ENCODE measurements around the gene ASB16.

The ASB16 gene, protein sequence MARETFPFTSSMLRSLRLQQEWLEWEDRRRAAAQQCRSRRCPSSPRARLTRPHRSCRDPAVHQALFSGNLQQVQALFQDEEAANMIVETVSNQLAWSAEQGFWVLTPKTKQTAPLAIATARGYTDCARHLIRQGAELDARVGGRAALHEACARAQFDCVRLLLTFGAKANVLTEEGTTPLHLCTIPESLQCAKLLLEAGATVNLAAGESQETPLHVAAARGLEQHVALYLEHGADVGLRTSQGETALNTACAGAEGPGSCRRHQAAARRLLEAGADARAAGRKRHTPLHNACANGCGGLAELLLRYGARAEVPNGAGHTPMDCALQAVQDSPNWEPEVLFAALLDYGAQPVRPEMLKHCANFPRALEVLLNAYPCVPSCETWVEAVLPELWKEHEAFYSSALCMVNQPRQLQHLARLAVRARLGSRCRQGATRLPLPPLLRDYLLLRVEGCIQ

GRCh38 chr17:44170499-44171201, at the start of gene ASB16:
TSS of gene ASB16 (plus strand) at chr17:44170704. CDS start at chr17:44170790, 86 bp downstream.
- no peak within 1 kb of the TSS for H3K27ac ChIP-seq
- TF ChIP-seq, protein P1, sequence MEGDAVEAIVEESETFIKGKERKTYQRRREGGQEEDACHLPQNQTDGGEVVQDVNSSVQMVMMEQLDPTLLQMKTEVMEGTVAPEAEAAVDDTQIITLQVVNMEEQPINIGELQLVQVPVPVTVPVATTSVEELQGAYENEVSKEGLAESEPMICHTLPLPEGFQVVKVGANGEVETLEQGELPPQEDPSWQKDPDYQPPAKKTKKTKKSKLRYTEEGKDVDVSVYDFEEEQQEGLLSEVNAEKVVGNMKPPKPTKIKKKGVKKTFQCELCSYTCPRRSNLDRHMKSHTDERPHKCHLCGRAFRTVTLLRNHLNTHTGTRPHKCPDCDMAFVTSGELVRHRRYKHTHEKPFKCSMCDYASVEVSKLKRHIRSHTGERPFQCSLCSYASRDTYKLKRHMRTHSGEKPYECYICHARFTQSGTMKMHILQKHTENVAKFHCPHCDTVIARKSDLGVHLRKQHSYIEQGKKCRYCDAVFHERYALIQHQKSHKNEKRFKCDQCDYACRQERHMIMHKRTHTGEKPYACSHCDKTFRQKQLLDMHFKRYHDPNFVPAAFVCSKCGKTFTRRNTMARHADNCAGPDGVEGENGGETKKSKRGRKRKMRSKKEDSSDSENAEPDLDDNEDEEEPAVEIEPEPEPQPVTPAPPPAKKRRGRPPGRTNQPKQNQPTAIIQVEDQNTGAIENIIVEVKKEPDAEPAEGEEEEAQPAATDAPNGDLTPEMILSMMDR (IDR thresholded peaks at IDR 0.05), result no peak

GRCh38 chr17:44120851-44121605, 49.5 kb upstream of the ASB16 start:
- H3K36me3 ChIP-seq, result peaks cover 31% of the 10 kb centered on the region
- no peaks in the 10 kb centered on the region for H3K9me3 ChIP-seq
- no peak overlapping the region for H3K27ac ChIP-seq
- no peak overlapping the region for H3K4me3 ChIP-seq (ENCODE audit: low read depth in 1 of 2, low read length in 1 of 2)
- H3K4me1 ChIP-seq (ENCODE audit: control insufficient read depth in 1 of 2, insufficient read depth in 1 of 2, low read depth in 1 of 2, low read length in 1 of 2), result peaks cover 22 to 27% of the 10 kb centered on the region in 2 experiments
- TF ChIP-seq, protein P1 (IDR thresholded peaks at IDR 0.05), result no peak
- H3K27me3 ChIP-seq, result no peaks in the 10 kb centered on the region

More at GRCh38 chr17:44170499-44171201, at the start of gene ASB16:
- Histone ChIP-seq H3K4me1 (ENCODE audit: control insufficient read depth in 1 of 2, insufficient read depth in 1 of 2, low read depth in 1 of 2, low read length in 1 of 2) (no peaks in the 10 kb centered on the region), H3K9me3 (no peaks in the 10 kb centered on the region), H3K4me3 (ENCODE audit: low read depth in 1 of 2, low read length in 1 of 2) (no peak within 1 kb of the TSS), H3K27me3 (peaks cover 13% of the 10 kb centered on the region), H3K36me3 (peaks cover 10% of the 10 kb centered on the region)

- TF ChIP-seq, protein P1 (IDR thresholded peaks at IDR 0.05), result no peak
- no peaks in the 10 kb centered on the region for H3K9me3 ChIP-seq
Measured at GRCh38 chr17:44121997-44122815, 48.3 kb upstream of the ASB16 start.

DNA sequence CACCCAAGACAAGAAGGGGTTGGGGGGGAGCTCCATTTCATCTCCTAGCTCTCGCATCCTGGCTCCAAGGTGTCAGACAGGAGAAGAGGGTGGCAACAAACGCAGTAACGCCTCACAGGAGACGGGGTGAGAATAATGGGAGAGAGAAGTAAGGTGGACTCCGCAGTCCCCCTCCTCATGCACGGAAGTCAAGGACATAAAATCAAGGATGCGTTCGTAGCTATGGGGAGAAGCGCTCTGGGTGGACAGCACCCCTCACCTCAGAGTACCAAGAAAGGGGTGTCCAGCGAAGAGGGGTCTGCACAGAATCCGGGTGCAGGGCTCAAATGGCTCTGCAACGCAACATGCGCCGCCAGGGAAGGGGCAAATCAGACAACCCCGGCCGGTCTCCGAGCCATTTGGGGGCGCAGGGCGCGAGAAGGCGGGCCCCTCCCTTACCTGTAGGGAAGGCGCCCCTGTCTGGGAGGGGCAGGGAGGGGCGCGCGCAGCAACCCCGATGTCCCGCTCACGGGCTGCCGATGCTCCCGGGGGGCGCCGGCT, 47.6 kb upstream of the ASB16 start:
- H3K27ac ChIP-seq, result peak overlapping the region; percentile 98
- no peaks in the 10 kb centered on the region for H3K27me3 ChIP-seq
- H3K9me3 ChIP-seq, result no peaks in the 10 kb centered on the region
- peak overlapping the region; percentile 94 for H3K4me3 ChIP-seq (ENCODE audit: low read depth in 1 of 2, low read length in 1 of 2)
- peaks cover 15% of the 10 kb centered on the region for H3K36me3 ChIP-seq
- TF ChIP-seq, protein P1 (IDR thresholded peaks at IDR 0.05), result no peak
- peaks cover 22 to 27% of the 10 kb centered on the region in 2 experiments for H3K4me1 ChIP-seq (ENCODE audit: control insufficient read depth in 1 of 2, insufficient read depth in 1 of 2, low read depth in 1 of 2, low read length in 1 of 2)

More at GRCh38 chr17:44121997-44122815, 48.3 kb upstream of the ASB16 start:
- peaks cover 20% of the 10 kb centered on the region for H3K36me3 ChIP-seq
- peaks cover 22 to 27% of the 10 kb centered on the region in 2 experiments for H3K4me1 ChIP-seq (ENCODE audit: control insufficient read depth in 1 of 2, insufficient read depth in 1 of 2, low read depth in 1 of 2, low read length in 1 of 2)
- H3K27ac ChIP-seq, result peak overlapping the region; percentile 98
- H3K27me3 ChIP-seq, result no peaks in the 10 kb centered on the region
- peak overlapping the region; percentile 94 for H3K4me3 ChIP-seq (ENCODE audit: low read depth in 1 of 2, low read length in 1 of 2)

All from neutrophil (primary cell).